OCI-LY3 (cell line): ENCODE data around the gene SMO.

Experiments used
- H2AFZ ChIP-seq: fragments of 200-600, 300-600 bp; shearing (Covaris generic); 2 replicates; pipeline ENCODE4 v1.6.0; 2014; ENCODE audit warnings: antibody characterized with exemption, low read depth, low read length
- H3K27ac ChIP-seq: fragments of 200-600, 300-600 bp; sonication (generic); 2 replicates; pipeline ENCODE4 v1.5.1; 2014; ENCODE audit warnings: mild to moderate bottlenecking, low read length, moderate library complexity, mixed read lengths
- H3K27me3 ChIP-seq: fragments of 200-600, 300-600 bp; sonication (generic); 2 replicates; pipeline ENCODE4 v1.6.1; 2014; ENCODE audit warnings: low read depth, low read length, mixed read lengths
- H3K36me3 ChIP-seq: fragments of 200-600, 300-600 bp; sonication (generic); replicated peaks from 2 replicates; pipeline ENCODE3; 2014; ENCODE audit warnings: low read depth, low read length, mixed read lengths
- H3K4me1 ChIP-seq: fragments of 300-600, 200-600 bp; sonication (generic); 2 replicates; pipeline ENCODE4 v1.6.1; 2014; ENCODE audit warnings: low read length, mixed read lengths
- H3K4me2 ChIP-seq: fragments of 200-600, 300-600 bp; sonication (generic); 2 replicates; pipeline ENCODE4 v1.6.1; 2014; ENCODE audit warnings: low read length, mixed read lengths
- H3K4me3 ChIP-seq: fragments of 300-600, 200-600 bp; sonication (generic); 2 replicates; pipeline ENCODE4 v1.5.1; 2014; ENCODE audit warnings: antibody characterized with exemption, mild to moderate bottlenecking, low read length, moderate library complexity
- H3K79me2 ChIP-seq: fragments of 300-600, 200-600 bp; shearing (Covaris generic); 2 replicates; pipeline ENCODE4 v1.6.1; 2014; ENCODE audit warnings: mild to moderate bottlenecking, low read length, mixed read lengths
- H3K9ac ChIP-seq: fragments of 300-600, 200-600 bp; shearing (Covaris generic); 2 replicates; pipeline ENCODE4 v1.6.0; 2014; ENCODE audit warnings: mild to moderate bottlenecking, low read length, moderate library complexity
- H3K9me3 ChIP-seq: fragments of 200-600, 300-600 bp; shearing (Covaris generic); 2 replicates; pipeline ENCODE4 v1.6.1; 2014; ENCODE audit warnings: low read length, mixed read lengths; ENCODE audit not compliant: insufficient read depth
- H4K20me1 ChIP-seq: fragments of 200-600, 300-600 bp; sonication (generic); 2 replicates; pipeline ENCODE4 v1.6.1; 2016; ENCODE audit warnings: low read length, mixed read lengths; ENCODE audit not compliant: insufficient read depth
- CTCF ChIP-seq: fragments of 200-600, 300-600 bp; sonication (generic); IDR thresholded peaks from 2 replicates; pipeline ENCODE4 v1.5.1; 2014; ENCODE audit warnings: antibody characterized with exemption, low read length, low read depth
- EZH2phosphoT487 ChIP-seq: fragments of 200-600 bp; shearing (Covaris generic); IDR thresholded peaks from 2 replicates; pipeline ENCODE4 v1.6.1; 2018; ENCODE audit warnings: antibody characterized with exemption, mixed run types, low read depth

Gene SMO

GRCh38 chr7:129210256-129210988 lies 22.0 kb downstream of the SMO start:
- no peak overlapping the region for H3K4me3 ChIP-seq
- no peaks in the 10 kb centered on the region for H3K4me1 ChIP-seq
- no peaks in the 10 kb centered on the region for H3K9me3 ChIP-seq
- no peak overlapping the region for H3K27ac ChIP-seq
- no peaks in the 10 kb centered on the region for H3K27me3 ChIP-seq
- no peaks in the 10 kb centered on the region for H3K79me2 ChIP-seq
- H4K20me1 ChIP-seq = no peaks in the 10 kb centered on the region
- no peak overlapping the region for H3K9ac ChIP-seq
- no peak overlapping the region for H2AFZ ChIP-seq
- peak; percentile 92 for TF ChIP-seq CTCF
- no peak for TF ChIP-seq EZH2phosphoT487
- peaks cover 31% of the 10 kb centered on the region for H3K36me3 ChIP-seq
- no peak overlapping the region for H3K4me2 ChIP-seq

- no peaks in the 10 kb centered on the region for H3K9me3 ChIP-seq
- H3K27me3 ChIP-seq = no peaks in the 10 kb centered on the region
- no peak overlapping the region for H3K27ac ChIP-seq
- no peak overlapping the region for H3K4me3 ChIP-seq
- no peaks in the 10 kb centered on the region for H4K20me1 ChIP-seq
- no peaks in the 10 kb centered on the region for H3K79me2 ChIP-seq
- no peak overlapping the region for H2AFZ ChIP-seq
- H3K4me1 ChIP-seq = no peaks in the 10 kb centered on the region
- H3K4me2 ChIP-seq = no peak overlapping the region
- no peak overlapping the region for H3K9ac ChIP-seq
- no peak for TF ChIP-seq CTCF
- no peak for TF ChIP-seq EZH2phosphoT487
- peaks cover 31% of the 10 kb centered on the region for H3K36me3 ChIP-seq
Measured at GRCh38 chr7:129210989-129211312, 22.5 kb downstream of the SMO start.

DNA sequence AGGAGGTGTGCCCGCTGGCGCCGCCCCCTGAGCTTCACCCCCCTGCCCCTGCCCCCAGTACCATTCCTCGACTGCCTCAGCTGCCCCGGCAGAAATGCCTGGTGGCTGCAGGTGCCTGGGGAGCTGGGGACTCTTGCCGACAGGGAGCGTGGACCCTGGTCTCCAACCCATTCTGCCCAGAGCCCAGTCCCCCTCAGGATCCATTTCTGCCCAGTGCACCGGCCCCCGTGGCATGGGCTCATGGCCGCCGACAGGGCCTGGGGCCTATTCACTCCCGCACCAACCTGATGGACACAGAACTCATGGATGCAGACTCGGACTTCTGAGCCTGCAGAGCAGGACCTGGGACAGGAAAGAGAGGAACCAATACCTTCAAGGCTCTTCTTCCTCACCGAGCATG lies 23.7 kb downstream of the SMO start:
- no peaks in the 10 kb centered on the region for H3K4me1 ChIP-seq
- H3K27me3 ChIP-seq = no peaks in the 10 kb centered on the region
- H3K4me2 ChIP-seq = no peak overlapping the region
- no peak overlapping the region for H3K9ac ChIP-seq
- no peak overlapping the region for H3K4me3 ChIP-seq
- no peaks in the 10 kb centered on the region for H3K9me3 ChIP-seq
- H2AFZ ChIP-seq = no peak overlapping the region
- TF ChIP-seq EZH2phosphoT487 (no peak), CTCF (no peak)
- no peaks in the 10 kb centered on the region for H3K79me2 ChIP-seq
- no peak overlapping the region for H3K27ac ChIP-seq
- H3K36me3 ChIP-seq = peaks cover 27% of the 10 kb centered on the region
- H4K20me1 ChIP-seq = no peaks in the 10 kb centered on the region

- Histone ChIP-seq H3K27me3 (no peaks in the 10 kb centered on the region), H3K4me3 (no peak overlapping the region), H3K9ac (no peak overlapping the region), H3K4me1 (no peaks in the 10 kb centered on the region), H3K4me2 (no peak overlapping the region), H3K36me3 (peaks cover 23% of the 10 kb centered on the region), H3K9me3 (no peaks in the 10 kb centered on the region), H3K27ac (no peak overlapping the region), H3K79me2 (no peaks in the 10 kb centered on the region), H2AFZ (no peak overlapping the region), H4K20me1 (no peaks in the 10 kb centered on the region)
- TF ChIP-seq EZH2phosphoT487 (no peak), CTCF (no peak)
Measured at GRCh38 chr7:129212596-129212995, 24.2 kb downstream of the SMO start.
